HepG2 (cell line): ENCODE results near the gene SMYD4.

ENCODE experiments used
- POLR2A ChIP-seq, 2 experiments: IDR thresholded peaks; 2 replicates each; pipeline ENCODE4 v1.6.1; 2011; ENCODE audit warnings: low read depth in 2 of 2, low read length in 2 of 2, mild to moderate bottlenecking in 1 of 2, moderate library complexity in 1 of 2; ENCODE audit not compliant: insufficient read depth in 1 of 2
- TGIF2 ChIP-seq: IDR thresholded peaks from 2 replicates; pipeline ENCODE4 v1.6.1; 2016; ENCODE audit warnings: control low read depth, missing compliant biosample characterization

GRCh38 chr17:1755252-1755826 is 74.4 kb downstream of the SMYD4 start:
- TF ChIP-seq TGIF2 (no peak), POLR2A (IDR thresholded peaks at IDR 0.05; ENCODE audit: insufficient read depth in 1 of 2, low read depth in 2 of 2, low read length in 2 of 2) (peak; percentile 9 to 32; a peak in 3 of 4 replicates)
